Fibroblast of pulmonary artery (primary cell): ENCODE data around the gene EIF4E1B.

ENCODE experiments used
- DNase-seq: peaks from one replicate; pipeline ENCODE4 v3.0.0-alpha.2; 2010; ENCODE audit warnings: low read depth
- H3K4me3 ChIP-seq: replicated peaks from 2 replicates; pipeline ENCODE4 v1.5.1; 2011; ENCODE audit warnings: low read depth, mild to moderate bottlenecking, control low read depth, low read length, moderate library complexity
- CTCF ChIP-seq: IDR thresholded peaks from 2 replicates; pipeline ENCODE4 v1.5.1; 2011; ENCODE audit warnings: mild to moderate bottlenecking, control low read depth, low read length, inconsistent platforms; ENCODE audit errors: missing control alignments

The EIF4E1B gene

GRCh38 chr5:176646707-176647029 is 16.2 kb downstream of the EIF4E1B start:
- no peak for DNase-seq
- H3K4me3 ChIP-seq: peak overlapping the region; percentile 43
- no peak for TF ChIP-seq CTCF

- TF ChIP-seq CTCF: peak; percentile 21
- peak within 1 kb of the TSS; percentile 85 for H3K4me3 ChIP-seq
- peak; percentile 99 for DNase-seq
These were observed 16.8 kb downstream of the EIF4E1B start, which contains the start of gene TSPAN17 for GRCh38 chr5:176647030-176647842. TSS of gene TSPAN17 (plus strand) at chr5:176647484. CDS start at chr5:176647616, 132 bp downstream.

- peak overlapping the region; percentile 85 for H3K4me3 ChIP-seq
- peak; percentile 23 for DNase-seq
- no peak for TF ChIP-seq CTCF
These were observed 17.5 kb downstream of the EIF4E1B start for GRCh38 chr5:176647843-176648473.

- DNase-seq: no peak
- TF ChIP-seq CTCF: no peak
- H3K4me3 ChIP-seq: peak overlapping the region; percentile 85
These were observed 18.2 kb downstream of the EIF4E1B start for GRCh38 chr5:176648474-176649194.

GRCh38 chr5:176650354-176650884 is 19.9 kb downstream of the EIF4E1B start:
- H3K4me3 ChIP-seq: no peak overlapping the region
- no peak for TF ChIP-seq CTCF
- DNase-seq: no peak

GRCh38 chr5:176651472-176651980 is 21.1 kb downstream of the EIF4E1B start:
- no peak for DNase-seq
- H3K4me3 ChIP-seq: no peak overlapping the region
- TF ChIP-seq CTCF: no peak
